Activated CD4-positive, alpha-beta T cell treated with anti-CD3 and anti-CD28 coated beads, Interleukin-2, amount 10 ng/mL, durations not matched to agents 7 days and 5 days (primary cell): ENCODE results near the gene SPDYE5. TPM values are rescaled to one million over a fixed set of nuclear protein-coding genes. Genes with fewer than 3 reads are reported as not detected.
"Not testable (repeated sequence)": the region's sequence is repeated elsewhere in the genome, so short reads cannot be mapped to it uniquely, and the experiment has no call there.

Experiments
- CTCF ChIA-PET: fragments of 350-600 bp; sonication (Branson Sonifier 250); formaldehyde crosslinking; loops from one replicate; lab custom pipeline; 2021; ENCODE audit warnings: antibody characterized with exemption; lab: Charles Lee
- POLR2A ChIA-PET: fragments of 350-600 bp; sonication (Branson Sonifier 250); formaldehyde crosslinking; loops from one replicate; lab custom pipeline; 2021; ENCODE audit warnings: antibody characterized with exemption; lab: Charles Lee
- DNase-seq: peaks from one replicate; pipeline ENCODE4 v3.0.0-alpha.2; 2020
- H3K27ac Mint-ChIP-seq: one replicate; pipeline ENCODE4 v1.8.0; 2021; ENCODE audit warnings: mild to moderate bottlenecking, moderate library complexity, mixed read lengths
- H3K27me3 Mint-ChIP-seq: one replicate; pipeline ENCODE4 v1.8.0; 2021; ENCODE audit warnings: mixed read lengths
- H3K36me3 Mint-ChIP-seq: one replicate; pipeline ENCODE4 v1.8.0; 2021; ENCODE audit warnings: low read depth, mixed read lengths
- H3K4me1 Mint-ChIP-seq: one replicate; pipeline ENCODE4 v1.8.0; 2021; ENCODE audit warnings: mixed read lengths
- H3K4me3 Mint-ChIP-seq: one replicate; pipeline ENCODE4 v1.8.0; 2021; ENCODE audit warnings: mild to moderate bottlenecking, moderate library complexity, mixed read lengths
- H3K9me3 Mint-ChIP-seq: one replicate; pipeline ENCODE4 v1.8.0; 2021; ENCODE audit warnings: mixed read lengths
- total RNA-seq, 2 experiments: library from RNA; stranded (reverse); gene quantifications; one replicate each; pipeline ENCODE4 v1.2.3, GENCODE V29; 2021

SPDYE5 gene, protein sequence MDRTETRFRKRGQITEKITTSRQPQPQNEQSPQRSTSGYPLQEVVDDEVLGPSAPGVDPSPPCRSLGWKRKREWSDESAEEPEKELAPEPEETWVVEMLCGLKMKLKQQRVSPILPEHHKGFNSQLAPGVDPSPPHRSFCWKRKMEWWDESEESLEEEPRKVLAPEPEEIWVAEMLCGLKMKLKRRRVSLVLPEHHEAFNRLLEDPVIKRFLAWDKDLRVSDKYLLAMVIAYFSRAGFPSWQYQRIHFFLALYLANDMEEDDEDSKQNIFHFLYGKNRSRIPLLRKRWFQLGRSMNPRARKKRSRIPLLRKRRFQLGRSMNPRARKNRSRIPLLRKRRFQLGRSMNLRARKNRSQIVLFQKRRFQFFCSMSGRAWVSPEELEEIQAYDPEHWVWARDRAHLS
- total RNA-seq, result not detected

DNA sequence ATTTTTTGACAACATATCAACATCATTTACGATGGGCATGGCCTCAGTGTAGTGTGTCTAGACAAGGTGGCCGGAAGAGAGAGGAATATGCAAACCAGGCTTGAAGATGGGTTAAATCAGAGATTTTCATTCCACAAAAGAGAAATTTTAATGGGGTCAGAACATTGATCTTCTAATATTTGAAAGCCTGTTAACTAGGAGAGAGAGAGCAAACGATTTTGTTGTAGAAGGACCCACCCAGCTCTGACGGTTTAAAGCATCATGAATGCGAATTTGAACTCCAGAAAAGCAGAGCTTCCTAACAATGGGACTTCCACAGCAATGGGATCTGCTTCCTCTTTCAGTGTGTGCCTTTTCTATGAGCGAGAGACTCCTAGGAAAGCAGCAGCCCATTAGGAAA, at the start of gene SPDYE5:
SPDYE5 (plus strand) TSS at position 301 of the 400 bp plus-strand sequence. CDS start 1,728 bp downstream, outside the sequence.
- CTCF ChIA-PET, H3K27me3 Mint-ChIP-seq, POLR2A ChIA-PET, H3K4me1 Mint-ChIP-seq, H3K9me3 Mint-ChIP-seq, H3K4me3 Mint-ChIP-seq, H3K36me3 Mint-ChIP-seq, H3K27ac Mint-ChIP-seq, DNase-seq: not testable (repeated sequence)

GRCh38 chr7:75442465-75443111, 49.5 kb upstream of the SPDYE5 start:
- H3K9me3 Mint-ChIP-seq, CTCF ChIA-PET, H3K27me3 Mint-ChIP-seq, H3K4me1 Mint-ChIP-seq, POLR2A ChIA-PET: not testable (repeated sequence)
- Mint-ChIP-seq H3K27ac (peak overlapping the region; percentile 94), H3K36me3 (peaks cover 27% of the 10 kb centered on the region), H3K4me3 (peak overlapping the region; percentile 80)
- DNase-seq, result peak; percentile 8

DNA sequence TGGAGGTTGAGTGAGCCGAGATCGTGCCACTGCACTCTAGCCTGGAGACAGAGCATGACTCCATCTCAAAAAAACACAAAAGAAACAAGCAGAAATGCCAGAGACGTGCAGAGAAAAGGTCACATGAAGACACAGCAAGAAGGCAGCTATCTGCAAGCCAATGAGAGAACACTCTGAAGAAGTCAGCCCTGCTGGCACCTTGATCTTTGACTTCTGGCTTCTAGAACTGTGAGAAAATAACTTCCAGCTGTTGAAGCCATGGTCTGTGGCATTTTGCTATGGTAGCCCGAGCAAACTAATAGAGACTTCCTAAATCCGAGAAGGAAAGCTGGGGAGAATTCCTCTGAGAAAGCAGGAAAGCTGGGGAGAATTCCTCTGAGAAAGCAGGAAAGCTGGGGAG, 42.2 kb upstream of the SPDYE5 start:
- DNase-seq, H3K36me3 Mint-ChIP-seq, H3K4me1 Mint-ChIP-seq, H3K4me3 Mint-ChIP-seq, H3K9me3 Mint-ChIP-seq, POLR2A ChIA-PET, H3K27ac Mint-ChIP-seq, H3K27me3 Mint-ChIP-seq, CTCF ChIA-PET: not testable (repeated sequence)

DNA sequence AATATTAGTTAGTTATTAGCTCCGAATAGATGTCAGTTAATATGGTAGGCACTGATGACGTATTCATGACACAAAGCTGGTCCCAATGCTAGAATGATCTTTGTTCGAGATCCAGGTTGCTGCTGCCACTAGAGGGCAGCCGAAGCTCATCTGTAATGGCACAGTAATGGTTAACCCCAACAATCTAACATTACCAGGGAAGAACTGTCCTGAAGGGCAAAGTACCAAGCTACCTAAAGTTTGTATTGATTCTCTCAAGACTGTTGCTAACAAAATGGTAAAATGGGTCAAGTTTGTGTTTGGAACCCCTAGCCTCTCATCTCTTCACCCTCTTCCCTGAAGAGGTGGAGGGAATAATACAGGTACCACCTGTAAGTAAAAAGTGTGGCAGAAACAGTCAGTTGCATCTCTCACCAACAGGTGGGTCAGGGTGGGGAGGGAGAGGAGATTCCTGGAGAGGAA, 39.6 kb upstream of the SPDYE5 start:
- POLR2A ChIA-PET, H3K27me3 Mint-ChIP-seq, CTCF ChIA-PET, H3K4me3 Mint-ChIP-seq, H3K27ac Mint-ChIP-seq, H3K36me3 Mint-ChIP-seq, H3K4me1 Mint-ChIP-seq, H3K9me3 Mint-ChIP-seq, DNase-seq: not testable (repeated sequence)

DNA sequence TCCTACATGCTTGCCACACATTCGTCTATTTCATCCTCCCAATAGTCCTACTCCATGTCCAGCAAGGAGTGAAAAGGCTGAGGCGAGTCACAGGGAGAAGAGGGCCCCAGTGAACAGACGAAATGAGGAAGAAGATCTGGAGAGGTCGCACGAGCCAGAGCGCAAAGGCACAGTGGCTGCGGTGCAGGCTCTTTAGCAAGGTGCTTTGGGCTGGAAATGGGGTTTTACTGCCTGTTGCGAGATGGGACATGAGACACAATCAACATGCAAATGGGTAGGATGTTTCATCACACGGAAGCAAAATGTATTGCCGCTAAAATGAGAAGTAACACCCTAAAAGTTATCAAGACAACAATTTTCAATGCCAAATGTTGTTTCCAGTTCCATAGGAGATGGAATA, 35.7 kb upstream of the SPDYE5 start:
- H3K36me3 Mint-ChIP-seq, result not testable (repeated sequence)

DNA sequence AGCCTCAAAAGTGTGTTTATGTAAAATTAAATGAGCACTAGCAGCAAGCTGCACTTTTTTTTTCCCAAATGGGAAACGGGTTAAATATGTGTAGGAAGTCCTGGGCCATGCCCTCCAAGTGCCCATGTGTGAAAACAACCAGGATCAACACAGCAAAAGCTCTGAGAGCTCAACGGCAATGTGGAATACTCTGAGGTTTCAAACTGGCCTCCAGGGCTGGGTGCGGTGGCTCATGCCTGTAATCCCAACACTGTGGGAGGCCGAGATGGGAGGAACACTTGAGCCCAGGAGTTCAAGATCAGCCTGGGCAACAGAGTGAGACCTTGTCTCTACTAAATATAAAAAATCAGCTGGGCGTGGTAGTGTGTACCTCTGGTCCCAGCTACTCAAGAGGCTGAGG, 34.1 kb upstream of the SPDYE5 start:
- POLR2A ChIA-PET, H3K9me3 Mint-ChIP-seq, H3K27me3 Mint-ChIP-seq, H3K27ac Mint-ChIP-seq, H3K4me1 Mint-ChIP-seq, CTCF ChIA-PET, H3K4me3 Mint-ChIP-seq, H3K36me3 Mint-ChIP-seq, DNase-seq: not testable (repeated sequence)

More for the DNA sequence above, 35.7 kb upstream of the SPDYE5 start:
- H3K27me3 Mint-ChIP-seq, H3K27ac Mint-ChIP-seq, H3K4me3 Mint-ChIP-seq, POLR2A ChIA-PET, H3K9me3 Mint-ChIP-seq, CTCF ChIA-PET, DNase-seq, H3K4me1 Mint-ChIP-seq: not testable (repeated sequence)

DNA sequence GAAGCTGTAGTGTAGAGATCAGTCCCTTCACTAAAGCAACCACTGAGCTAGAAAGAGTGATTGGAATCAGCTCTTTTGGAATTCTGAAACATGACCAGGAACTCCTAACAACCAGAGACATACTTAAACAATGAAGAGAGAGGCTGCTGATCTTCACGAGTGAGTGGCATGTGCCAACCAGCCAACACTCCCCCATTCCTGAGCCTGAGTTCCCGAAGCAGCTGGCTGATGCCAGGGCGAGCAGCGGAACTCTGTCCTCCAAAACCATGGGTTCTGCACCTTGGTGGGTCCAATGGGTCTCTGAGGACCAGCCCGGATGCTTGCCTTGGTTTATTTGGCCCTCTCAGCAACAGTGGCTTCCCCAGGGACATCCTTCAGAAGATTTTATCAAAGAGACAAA, 31.6 kb upstream of the SPDYE5 start:
- H3K9me3 Mint-ChIP-seq, POLR2A ChIA-PET, H3K27me3 Mint-ChIP-seq, H3K36me3 Mint-ChIP-seq, DNase-seq, H3K4me3 Mint-ChIP-seq, H3K4me1 Mint-ChIP-seq, CTCF ChIA-PET: not testable (repeated sequence)
- H3K27ac Mint-ChIP-seq, result peak overlapping the region; percentile 88

DNA sequence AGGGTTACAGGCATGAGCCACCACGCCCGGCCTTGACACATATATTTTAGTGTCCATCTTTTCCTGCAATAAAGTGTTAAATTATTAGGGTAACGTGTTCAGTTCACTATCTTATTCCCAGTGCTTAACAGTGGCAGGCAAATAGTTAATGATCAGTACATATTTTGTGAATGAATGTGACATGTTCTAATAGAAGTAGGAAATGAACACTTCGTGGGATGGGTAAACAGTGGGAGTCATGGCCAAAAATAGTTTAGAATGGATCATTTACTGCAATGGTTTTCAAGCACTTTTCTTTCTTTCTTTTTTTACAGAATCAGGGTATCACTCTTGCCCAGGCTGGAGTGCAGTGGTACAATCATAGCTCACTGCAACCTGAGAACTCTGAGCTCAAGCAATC, 22.0 kb upstream of the SPDYE5 start:
- H3K9me3 Mint-ChIP-seq, H3K4me3 Mint-ChIP-seq, DNase-seq, H3K27me3 Mint-ChIP-seq, POLR2A ChIA-PET, CTCF ChIA-PET, H3K27ac Mint-ChIP-seq, H3K4me1 Mint-ChIP-seq: not testable (repeated sequence)
- peaks cover 40% of the 10 kb centered on the region for H3K36me3 Mint-ChIP-seq

DNA sequence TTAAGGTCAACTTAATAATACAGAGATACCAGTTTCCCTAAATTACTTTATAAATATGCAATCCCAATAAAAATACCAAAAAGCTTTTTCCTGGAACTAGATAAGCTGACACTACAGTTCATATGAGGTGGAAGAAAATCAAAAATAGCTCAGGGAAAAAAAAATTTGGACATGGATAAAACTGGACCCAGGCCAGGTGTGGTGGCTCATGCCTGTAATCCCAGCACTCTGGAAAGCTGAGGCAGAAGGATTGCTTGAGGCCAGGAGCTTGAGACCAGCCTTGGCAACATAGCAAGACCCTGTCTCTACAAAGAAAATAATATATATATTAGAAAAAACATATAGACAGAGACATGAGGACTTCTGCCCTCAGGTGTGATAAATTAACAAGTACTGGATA, 14.7 kb upstream of the SPDYE5 start:
- peaks cover 19% of the 10 kb centered on the region for H3K36me3 Mint-ChIP-seq
- POLR2A ChIA-PET, H3K4me1 Mint-ChIP-seq, H3K27ac Mint-ChIP-seq, H3K27me3 Mint-ChIP-seq, CTCF ChIA-PET, H3K9me3 Mint-ChIP-seq, DNase-seq, H3K4me3 Mint-ChIP-seq: not testable (repeated sequence)

- H3K27me3 Mint-ChIP-seq, H3K4me3 Mint-ChIP-seq, H3K9me3 Mint-ChIP-seq, POLR2A ChIA-PET, H3K27ac Mint-ChIP-seq, CTCF ChIA-PET, DNase-seq: not testable (repeated sequence)
- peaks cover 15% of the 10 kb centered on the region for H3K36me3 Mint-ChIP-seq
- peaks cover 12% of the 10 kb centered on the region for H3K4me1 Mint-ChIP-seq
These were observed 11.8 kb upstream of the SPDYE5 start for GRCh38 chr7:75480313-75480712.

DNA sequence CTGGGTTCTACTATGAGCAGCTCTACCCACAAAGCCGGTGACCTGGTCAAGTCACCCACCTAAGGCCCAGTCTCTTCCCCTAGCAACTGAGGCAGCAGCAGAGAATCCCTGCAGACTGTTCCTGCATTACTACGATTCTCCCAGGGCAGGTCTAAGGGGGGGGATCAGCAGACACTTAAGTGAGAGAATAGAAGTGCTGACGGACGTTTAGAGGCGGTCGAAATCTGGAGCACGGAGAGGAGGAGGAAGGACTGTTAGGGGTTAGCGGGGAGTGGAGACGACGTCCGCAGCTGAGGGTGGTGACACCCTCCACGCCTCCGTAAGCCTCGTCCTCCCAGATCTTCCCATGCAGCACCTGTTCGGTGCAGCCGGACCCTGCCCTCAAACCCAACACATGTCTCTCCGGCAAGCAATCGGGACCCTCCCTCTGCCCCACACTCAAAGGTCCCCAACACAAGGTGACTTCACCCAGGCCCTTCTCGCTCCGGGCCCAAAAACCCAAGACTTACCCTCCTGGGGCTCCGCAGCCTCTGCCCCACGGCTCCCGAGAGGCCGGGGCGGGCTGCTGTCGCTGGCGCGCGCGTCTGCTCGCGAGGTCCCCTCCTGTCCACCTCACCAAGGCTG, 6.7 kb upstream of the SPDYE5 start:
- CTCF ChIA-PET, H3K27me3 Mint-ChIP-seq, H3K9me3 Mint-ChIP-seq, POLR2A ChIA-PET: not testable (repeated sequence)
- Mint-ChIP-seq H3K4me1 (peaks cover 14% of the 10 kb centered on the region), H3K27ac (peak overlapping the region; percentile 87), H3K36me3 (peaks cover 12% of the 10 kb centered on the region), H3K4me3 (peak overlapping the region; percentile 92)
- DNase-seq, result peak; percentile 8

- H3K9me3 Mint-ChIP-seq, POLR2A ChIA-PET, CTCF ChIA-PET, H3K27me3 Mint-ChIP-seq: not testable (repeated sequence)
- Mint-ChIP-seq H3K27ac (peak within 1 kb of the TSS; percentile 87), H3K4me1 (peaks cover 14% of the 10 kb centered on the region), H3K4me3 (peak within 1 kb of the TSS; percentile 92), H3K36me3 (peaks cover 12% of the 10 kb centered on the region)
- peak; percentile 88 for DNase-seq
These were observed 6.0 kb upstream of the SPDYE5 start, which contains the start of gene POM121C for GRCh38 chr7:75485979-75486643. Gene POM121C, minus strand, starts transcription at chr7:75486299. Its CDS starts 44,803 bp downstream, at chr7:75441496.

GRCh38 chr7:75509033-75509432, 16.9 kb downstream of the SPDYE5 start:
- H3K4me3 Mint-ChIP-seq, H3K27ac Mint-ChIP-seq, H3K4me1 Mint-ChIP-seq, H3K9me3 Mint-ChIP-seq, H3K36me3 Mint-ChIP-seq, CTCF ChIA-PET, DNase-seq, H3K27me3 Mint-ChIP-seq, POLR2A ChIA-PET: not testable (repeated sequence)
